HFF-Myc (cell line): ENCODE results near the gene SPPL3.

Experiments used
- DNase-seq: peaks from one replicate; pipeline ENCODE4 v3.0.0-alpha.2; 2011; ENCODE audit warnings: low read depth; ENCODE audit errors: extremely low read depth
- H3K4me3 ChIP-seq: replicated peaks from 2 replicates; pipeline ENCODE4 v1.5.1; 2011; ENCODE audit warnings: low read depth, mild to moderate bottlenecking, control low read depth, low read length
- CTCF ChIP-seq: IDR thresholded peaks from 2 replicates; pipeline ENCODE4 v1.5.1; 2012; ENCODE audit warnings: mild to moderate bottlenecking, low read depth, low read length, control low read depth; ENCODE audit errors: missing control alignments

SPPL3 gene

GRCh38 chr12:120721866-120722265 lies 182.3 kb downstream of the SPPL3 start:
- no peak overlapping the region for H3K4me3 ChIP-seq
- no peak for TF ChIP-seq CTCF
- DNase-seq = no peak

GRCh38 chr12:120720987-120721801 lies 183.0 kb downstream of the SPPL3 start:
- no peak for TF ChIP-seq CTCF
- DNase-seq = no peak
- no peak overlapping the region for H3K4me3 ChIP-seq

GRCh38 chr12:120720234-120720986 lies 183.7 kb downstream of the SPPL3 start:
- no peak overlapping the region for H3K4me3 ChIP-seq
- DNase-seq = no peak
- no peak for TF ChIP-seq CTCF

- no peak for DNase-seq
- TF ChIP-seq CTCF = no peak
Measured at GRCh38 chr12:120719496-120720233, 184.5 kb downstream of the SPPL3 start.

DNA sequence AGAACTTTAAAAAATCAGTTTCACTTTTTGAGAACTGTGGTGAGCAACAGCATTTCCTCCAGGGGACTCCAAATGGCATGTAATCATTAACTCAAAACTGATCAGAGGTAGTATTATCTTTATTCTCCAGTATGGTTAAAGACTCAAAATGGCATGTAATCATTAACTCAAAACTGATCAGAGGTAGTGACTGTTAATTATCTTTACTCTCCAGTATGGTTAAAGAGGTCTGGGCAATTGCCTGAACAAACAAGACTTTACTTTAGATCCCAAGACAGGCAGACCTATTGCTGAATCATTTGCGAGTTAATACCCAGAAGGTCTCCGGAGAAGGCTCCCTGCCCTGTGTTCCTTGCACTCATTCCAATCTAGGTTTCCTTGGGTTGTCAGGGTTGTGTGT lies 185.1 kb downstream of the SPPL3 start:
- no peak for TF ChIP-seq CTCF
- no peak for DNase-seq
- no peak overlapping the region for H3K4me3 ChIP-seq

More at GRCh38 chr12:120719496-120720233, 184.5 kb downstream of the SPPL3 start:
- no peak overlapping the region for H3K4me3 ChIP-seq

GRCh38 chr12:120718055-120718454 lies 186.1 kb downstream of the SPPL3 start:
- DNase-seq = no peak
- no peak overlapping the region for H3K4me3 ChIP-seq
- no peak for TF ChIP-seq CTCF
